ENCODE data around the gene PAQR5.

GRCh38 chr15:69452692-69453521 is 154.2 kb downstream of the PAQR5 start, which contains the start of gene RPLP1:
- TF ChIP-seq POLR2A (IDR thresholded peaks at IDR 0.05) (peak; percentile 88 to 89), CTCF (IDR thresholded peaks at IDR 0.05) (no peak), POLR2AphosphoS5 (IDR thresholded peaks at IDR 0.05) (peak; percentile 99), EP300 (IDR thresholded peaks at IDR 0.05) (no peak)

Data from sigmoid colon (tissue), 4 donors.